NB4 (cell line): ENCODE data around the gene DMRTC1.
"Not testable (repeated sequence)": the region's sequence is repeated elsewhere in the genome, so short reads cannot be mapped to it uniquely, and the experiment has no call there.

Experiments
- MAX ChIP-seq: IDR thresholded peaks from 2 replicates; pipeline ENCODE4 v1.6.1; 2011; ENCODE audit warnings: low read depth, low read length
- MYC ChIP-seq: IDR thresholded peaks from 2 replicates; pipeline ENCODE4 v1.6.1; 2011; ENCODE audit warnings: low read depth, low read length
- POLR2A ChIP-seq: IDR thresholded peaks from 2 replicates; pipeline ENCODE4 v1.6.1; 2011; ENCODE audit warnings: mild to moderate bottlenecking; ENCODE audit not compliant: insufficient read length; ENCODE audit errors: extremely low read depth
- TF ChIP-seq, protein P1 (sequence below): IDR thresholded peaks from one replicate; pipeline ENCODE4 v1.5.1; 2012; ENCODE audit warnings: low read depth, low read length

GRCh38 chrX:72882898-72883297, 60.7 kb downstream of the DMRTC1 start:
- TF ChIP-seq, protein P1, sequence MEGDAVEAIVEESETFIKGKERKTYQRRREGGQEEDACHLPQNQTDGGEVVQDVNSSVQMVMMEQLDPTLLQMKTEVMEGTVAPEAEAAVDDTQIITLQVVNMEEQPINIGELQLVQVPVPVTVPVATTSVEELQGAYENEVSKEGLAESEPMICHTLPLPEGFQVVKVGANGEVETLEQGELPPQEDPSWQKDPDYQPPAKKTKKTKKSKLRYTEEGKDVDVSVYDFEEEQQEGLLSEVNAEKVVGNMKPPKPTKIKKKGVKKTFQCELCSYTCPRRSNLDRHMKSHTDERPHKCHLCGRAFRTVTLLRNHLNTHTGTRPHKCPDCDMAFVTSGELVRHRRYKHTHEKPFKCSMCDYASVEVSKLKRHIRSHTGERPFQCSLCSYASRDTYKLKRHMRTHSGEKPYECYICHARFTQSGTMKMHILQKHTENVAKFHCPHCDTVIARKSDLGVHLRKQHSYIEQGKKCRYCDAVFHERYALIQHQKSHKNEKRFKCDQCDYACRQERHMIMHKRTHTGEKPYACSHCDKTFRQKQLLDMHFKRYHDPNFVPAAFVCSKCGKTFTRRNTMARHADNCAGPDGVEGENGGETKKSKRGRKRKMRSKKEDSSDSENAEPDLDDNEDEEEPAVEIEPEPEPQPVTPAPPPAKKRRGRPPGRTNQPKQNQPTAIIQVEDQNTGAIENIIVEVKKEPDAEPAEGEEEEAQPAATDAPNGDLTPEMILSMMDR = not testable (repeated sequence)
- TF ChIP-seq POLR2A, MAX, MYC: not testable (repeated sequence)
